ENCODE measurements around the gene NKAIN1.
"Not testable (repeated sequence)": the region's sequence is repeated elsewhere in the genome, so short reads cannot be mapped to it uniquely, and the experiment has no call there.

NKAIN1 gene

DNA sequence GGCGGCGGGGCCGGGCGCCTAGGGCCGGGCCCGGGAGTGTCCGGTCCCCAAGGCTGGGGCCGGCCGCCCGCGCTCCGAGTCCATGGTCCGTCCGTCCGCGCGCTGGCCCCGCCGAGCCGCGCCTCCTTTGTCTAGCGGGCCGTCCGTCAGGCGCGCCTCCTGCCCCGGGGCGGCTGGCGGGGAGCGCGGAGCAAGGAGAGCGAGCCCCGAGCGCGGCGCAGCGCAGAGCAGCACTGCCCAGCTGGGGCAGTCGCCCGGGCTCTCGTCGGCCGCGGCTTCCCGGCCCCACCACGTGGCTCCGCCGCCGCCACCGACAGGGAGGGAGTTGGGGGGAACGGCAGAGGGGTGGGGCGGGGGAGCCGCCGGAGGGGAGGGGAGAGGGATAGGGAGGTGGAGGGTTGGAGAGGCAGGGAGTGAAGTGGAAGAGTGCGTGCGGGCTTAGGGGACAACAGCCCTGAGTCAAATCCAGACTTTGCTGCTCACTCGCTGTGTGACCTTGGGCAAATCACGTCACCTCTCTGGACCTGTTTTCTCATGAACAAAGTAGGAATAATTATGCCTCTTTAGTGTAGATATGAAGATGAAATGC, at the start of gene NKAIN1:
Gene NKAIN1 (minus strand): TSS at position 235 of the 589 bp plus-strand sequence. CDS start 340 bp downstream, outside the sequence.
- DNase-seq: no peak

DNA sequence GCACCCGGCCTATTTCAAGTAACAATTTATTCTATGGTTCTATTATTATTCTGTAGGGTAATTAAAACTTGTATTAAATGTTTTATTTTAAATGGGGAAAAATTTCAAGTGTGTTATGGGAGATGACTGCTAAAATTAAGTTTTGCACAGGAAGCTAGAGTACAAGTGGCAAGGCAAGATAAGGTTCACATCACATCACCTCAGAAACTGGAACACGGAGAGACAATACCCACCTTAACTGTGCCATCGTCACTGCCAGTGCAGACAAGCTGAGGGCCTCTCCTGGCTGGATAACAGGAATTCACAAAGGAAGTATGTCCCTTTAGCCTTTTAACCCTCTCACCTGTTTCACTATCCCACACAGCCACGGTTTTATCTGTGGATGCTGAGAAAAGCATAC, 49.3 kb upstream of the NKAIN1 start:
- DNase-seq: no peak

DNA sequence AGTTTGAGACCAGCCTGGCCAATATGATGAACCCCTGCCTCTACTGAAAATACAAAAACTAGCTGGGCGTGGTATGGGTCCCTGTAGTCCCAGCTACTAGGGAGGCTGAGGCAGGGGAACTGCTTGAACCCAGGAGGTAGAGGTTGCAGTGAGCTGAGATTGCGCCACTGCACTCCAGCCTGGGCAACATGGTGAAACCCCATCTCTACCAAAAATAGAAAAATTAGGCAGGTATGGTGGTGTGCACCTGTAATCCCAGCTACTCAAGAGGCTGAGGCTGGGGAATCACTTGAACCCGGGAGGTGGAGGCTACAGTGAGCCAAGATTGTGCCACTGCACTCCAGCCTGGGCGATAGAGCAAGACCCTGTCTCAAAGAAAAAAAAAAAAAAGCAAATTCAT, 48.1 kb upstream of the NKAIN1 start:
- DNase-seq: not testable (repeated sequence)

DNA sequence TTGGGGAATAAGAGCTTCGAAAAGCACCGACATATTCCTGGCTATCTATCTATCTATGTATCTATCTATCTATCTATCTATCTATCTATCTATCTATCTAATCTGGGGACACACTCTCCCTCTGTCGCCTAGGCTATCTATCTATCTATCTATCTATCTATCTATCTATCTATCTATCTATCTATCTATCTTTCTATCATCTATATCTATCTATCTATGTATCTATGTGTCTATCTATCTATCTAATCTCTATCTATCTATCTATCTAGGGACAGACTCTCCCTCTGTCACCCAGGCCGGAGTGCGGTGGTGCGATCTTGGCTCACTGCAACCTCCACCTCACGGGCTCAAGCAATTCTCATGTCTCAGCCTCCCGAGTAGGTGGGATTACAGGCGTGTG, 42.7 kb upstream of the NKAIN1 start:
- DNase-seq: not testable (repeated sequence)

DNA sequence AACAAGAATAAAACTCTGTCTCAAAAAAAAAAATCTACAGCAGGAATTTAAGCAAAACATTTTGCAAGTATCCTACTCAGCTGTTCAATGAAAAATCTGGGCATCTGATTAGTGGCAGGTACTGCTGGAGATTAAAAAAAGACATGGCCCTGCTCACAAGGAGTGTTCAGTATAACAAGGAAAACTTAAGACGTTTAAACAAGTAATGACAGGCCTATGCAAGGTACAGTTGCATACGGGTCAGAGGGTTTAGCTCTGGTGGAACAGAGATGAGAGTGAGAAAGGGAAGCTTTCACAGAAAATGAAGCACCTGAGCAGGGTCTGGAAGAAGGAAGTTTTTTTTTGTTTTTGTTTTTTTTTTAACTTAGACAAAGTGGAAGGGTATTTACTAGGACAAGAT, 33.9 kb upstream of the NKAIN1 start:
- DNase-seq: no peak

DNA sequence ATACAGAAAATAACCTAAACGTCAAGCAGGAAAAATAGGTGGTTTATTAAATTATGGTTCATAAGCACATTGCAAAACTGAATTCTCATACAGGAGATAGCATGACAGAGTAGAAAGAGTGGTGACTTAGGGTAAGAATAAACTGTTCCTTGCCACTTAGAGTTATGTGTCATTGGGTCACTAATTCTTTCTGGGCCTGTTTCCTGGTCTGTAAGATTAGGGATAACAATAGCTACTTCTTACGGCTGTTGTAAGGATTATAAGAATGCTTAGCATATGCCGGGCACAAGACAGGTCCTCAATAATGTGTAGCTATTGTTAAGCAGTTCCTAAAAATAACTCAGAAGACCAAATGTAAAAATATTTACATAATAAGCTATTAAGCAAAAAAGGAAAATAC, 32.7 kb upstream of the NKAIN1 start:
- no peak for DNase-seq

DNA sequence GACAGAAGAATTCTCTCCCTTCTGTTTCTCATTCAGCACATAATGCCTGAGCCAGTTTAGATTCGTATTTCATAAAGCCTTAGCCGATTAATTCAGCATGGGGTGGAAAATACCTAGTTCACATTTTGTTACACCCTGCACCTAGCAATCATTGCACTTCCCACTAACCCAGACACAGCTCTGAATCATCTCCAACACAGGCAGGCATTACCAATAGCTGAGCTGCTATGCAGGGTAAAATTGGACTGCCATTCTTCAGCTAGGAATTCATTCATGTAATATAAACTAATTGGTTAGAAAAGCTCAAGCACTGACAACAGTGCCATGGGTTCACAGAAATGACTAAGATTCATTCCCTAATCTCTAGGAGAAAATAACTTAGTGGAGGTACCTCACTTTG, 26.9 kb upstream of the NKAIN1 start:
- no peak for DNase-seq

DNA sequence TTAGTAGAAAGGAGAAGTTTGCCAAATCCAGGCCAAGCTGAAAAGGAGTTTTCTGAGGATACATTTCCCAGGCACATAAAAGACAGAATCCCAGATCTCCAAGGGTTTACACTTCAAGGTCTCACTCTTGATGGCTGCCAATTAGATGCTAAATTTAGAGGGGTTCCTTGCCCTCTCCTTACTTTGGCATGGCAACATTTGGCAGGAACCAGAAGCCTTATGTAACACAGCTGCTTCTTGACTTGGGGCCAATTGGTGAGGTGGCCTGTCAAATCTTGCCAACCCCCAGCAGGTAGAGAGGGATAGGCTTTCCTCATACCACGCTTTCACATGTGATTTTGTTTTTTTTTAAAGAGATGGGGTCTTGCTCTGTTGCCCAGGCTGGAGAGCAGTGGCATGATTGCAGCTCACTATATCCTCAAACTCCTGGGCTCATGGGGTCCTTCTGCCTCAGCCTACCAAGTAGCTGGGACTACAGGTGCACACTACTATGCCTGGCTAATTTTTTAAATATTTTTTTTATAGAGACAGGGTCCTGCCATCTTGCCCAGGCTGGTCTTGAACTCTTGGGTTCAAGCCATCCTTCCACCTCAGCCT, 25.2 kb upstream of the NKAIN1 start:
- DNase-seq: no peak

DNA sequence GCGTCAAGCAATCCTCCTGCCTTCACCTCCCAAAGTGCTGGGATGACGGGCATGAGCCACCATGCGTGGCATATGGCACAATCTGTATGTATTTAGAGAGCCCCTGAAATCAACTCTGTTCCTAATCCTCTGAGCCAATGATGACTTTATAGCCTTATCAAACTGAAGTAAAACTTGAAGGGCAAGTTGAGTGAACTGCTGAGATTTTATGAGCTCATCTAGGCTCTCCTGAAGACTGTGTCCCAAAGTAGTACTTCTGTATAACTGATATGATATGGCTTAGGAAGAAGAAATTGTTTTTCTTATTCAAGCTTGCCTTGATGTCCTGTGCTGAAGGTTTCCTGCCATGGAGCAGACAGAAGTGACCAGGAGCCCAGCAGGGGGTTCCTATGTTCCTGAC, 23.7 kb upstream of the NKAIN1 start:
- no peak for DNase-seq

DNA sequence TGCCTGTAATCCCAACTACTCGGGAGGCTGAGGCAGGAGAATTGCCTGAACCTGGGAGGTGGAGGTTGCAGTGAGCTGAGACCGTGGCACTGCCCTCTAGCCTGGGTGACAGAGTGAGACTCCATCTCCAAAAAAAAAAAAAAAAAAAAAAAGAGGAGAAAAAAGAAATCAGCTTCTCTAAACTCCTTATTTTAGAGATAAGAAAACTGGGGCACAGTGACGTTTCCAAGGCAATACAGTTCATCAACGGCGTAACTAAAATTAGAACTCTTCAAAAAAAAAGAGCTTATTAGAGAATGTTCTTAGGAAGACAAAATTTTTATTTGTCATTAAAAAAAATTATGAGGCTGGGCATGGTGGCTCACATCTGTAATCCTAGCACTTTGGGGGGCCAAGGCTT, 22.7 kb upstream of the NKAIN1 start:
- DNase-seq: not testable (repeated sequence)

DNA sequence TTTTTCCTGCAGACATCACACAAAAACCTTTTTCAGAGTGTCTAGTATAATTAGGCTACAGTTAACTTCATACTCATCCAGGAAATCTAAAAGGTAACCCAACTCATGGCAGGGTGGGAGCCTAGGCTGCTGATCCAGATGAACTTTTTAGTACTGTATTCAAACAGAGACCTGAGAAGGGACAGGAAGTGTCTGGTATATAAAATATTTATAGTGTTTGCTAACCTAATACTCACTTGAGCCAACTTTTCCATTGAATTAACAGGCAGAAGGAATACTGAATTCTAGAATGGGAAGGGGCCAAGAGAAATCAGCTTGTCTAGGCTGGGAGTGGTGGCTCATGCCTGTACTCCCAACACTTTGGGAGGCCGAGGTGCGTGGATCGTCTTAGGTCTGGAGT, 22.2 kb upstream of the NKAIN1 start:
- no peak for DNase-seq

DNA sequence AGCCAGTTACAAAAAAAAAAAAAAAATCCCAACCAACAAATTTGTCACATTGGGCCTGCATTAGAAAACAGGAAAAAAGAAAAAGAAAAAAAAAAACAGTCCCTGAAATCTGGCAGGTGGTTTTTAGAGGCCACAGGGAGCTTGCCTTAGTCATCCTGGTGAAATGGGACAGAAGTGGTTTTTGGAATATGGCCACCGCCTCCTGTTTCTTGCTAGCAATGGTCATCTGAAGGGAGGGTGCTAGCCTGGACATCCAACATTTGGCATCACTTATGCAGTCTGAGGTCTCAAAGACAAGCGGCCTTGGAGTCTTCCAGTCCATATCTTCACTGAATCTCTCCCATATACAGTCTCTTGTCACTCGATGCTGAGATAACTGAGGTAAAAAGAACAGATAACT, 20.1 kb upstream of the NKAIN1 start:
- DNase-seq: no peak

DNA sequence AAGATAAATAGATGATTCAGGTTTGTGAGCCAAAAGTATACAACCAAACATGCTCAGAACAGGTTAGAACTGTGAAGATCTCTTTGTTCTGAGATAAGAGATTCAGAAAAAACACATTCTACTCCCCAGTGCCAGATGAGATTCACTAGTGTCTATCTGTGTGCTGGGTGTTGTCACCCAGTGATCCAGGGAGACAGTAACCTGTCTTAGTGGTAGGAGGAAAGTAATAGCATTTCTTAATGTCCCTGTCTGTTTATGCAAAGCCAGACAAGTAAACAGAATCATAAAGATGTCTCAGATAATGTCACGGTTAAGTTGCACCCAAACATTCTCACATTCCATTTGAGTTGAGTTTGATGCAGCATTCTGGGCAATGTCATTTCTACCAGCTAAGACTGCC, 18.9 kb upstream of the NKAIN1 start:
- no peak for DNase-seq

DNA sequence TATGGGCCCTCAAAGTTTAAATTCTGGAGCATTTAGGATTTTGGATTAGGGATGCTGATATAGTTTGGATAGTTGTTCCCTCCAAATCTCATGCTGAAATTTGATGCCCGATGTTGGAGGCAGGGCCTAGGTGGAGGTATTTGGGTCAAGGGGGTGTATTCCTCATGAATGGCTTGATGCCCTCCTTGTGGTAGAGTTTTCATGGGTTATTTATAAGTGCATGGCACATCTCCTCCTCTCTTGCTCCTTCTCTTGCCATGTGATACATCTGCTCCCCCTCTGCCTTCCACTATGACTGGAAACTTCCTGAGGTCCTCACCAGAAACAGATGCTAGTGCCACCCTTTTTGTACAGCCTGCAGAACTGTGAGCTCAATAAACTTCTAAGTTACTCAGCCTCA, 17.5 kb upstream of the NKAIN1 start:
- DNase-seq: no peak

DNA sequence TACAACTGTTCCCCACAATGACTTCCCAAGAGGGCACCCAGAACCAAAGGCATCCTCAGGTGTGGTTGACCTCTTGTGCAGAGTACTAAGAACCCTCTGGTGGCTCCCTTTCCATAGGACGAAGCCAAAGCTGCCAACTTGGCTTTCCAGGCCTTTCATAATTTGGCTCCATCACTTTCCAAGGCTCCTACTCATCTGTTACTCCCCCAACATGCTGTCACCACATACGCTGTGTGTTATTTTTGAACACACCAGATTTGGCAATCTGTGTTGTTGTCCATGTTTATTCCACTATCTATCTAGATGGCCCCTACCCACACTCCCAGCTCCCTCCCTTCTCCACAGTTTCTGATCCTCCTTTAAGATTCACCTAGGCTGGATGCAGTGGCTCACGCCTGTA, 10.2 kb upstream of the NKAIN1 start:
- no peak for DNase-seq

DNA sequence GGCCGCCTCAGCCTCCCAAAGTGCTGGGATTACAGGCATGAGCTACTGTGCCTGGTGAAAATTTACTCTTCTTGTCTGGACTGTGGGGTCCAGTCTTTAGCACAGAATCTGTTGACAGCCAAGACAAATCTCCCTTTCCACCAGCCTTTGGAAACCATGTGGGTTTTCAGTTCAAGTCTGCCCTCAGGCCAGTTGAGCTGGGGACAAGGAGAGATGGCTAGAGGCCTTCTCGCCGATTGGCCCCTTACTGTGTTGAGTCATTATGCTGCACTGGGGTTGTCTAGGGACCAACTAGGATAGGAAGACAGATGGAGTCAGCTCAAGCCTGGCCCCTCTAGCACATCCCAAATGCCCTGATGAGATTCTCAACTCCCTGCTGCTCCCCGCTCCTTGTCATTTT, 8.6 kb upstream of the NKAIN1 start:
- DNase-seq: no peak

DNA sequence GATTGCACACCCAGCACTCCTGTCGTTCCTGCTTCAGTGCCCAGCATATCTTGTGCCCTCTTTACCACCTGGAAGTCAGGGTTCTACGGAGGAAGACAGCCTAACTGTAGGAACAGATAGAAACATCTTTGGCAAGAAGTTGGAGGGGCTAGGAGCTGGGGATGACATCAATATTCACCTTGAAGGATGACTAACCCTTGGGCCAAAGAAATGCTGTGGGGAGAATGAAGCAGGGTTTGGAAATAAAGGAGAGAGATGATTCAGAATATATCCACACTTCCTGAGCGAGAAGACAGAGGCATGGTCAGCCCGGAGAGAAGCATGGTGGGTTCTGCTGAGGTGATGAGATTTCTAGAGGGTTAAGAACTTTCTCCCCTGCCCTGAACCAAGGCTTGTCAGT, 4.6 kb upstream of the NKAIN1 start:
- no peak for DNase-seq

DNA sequence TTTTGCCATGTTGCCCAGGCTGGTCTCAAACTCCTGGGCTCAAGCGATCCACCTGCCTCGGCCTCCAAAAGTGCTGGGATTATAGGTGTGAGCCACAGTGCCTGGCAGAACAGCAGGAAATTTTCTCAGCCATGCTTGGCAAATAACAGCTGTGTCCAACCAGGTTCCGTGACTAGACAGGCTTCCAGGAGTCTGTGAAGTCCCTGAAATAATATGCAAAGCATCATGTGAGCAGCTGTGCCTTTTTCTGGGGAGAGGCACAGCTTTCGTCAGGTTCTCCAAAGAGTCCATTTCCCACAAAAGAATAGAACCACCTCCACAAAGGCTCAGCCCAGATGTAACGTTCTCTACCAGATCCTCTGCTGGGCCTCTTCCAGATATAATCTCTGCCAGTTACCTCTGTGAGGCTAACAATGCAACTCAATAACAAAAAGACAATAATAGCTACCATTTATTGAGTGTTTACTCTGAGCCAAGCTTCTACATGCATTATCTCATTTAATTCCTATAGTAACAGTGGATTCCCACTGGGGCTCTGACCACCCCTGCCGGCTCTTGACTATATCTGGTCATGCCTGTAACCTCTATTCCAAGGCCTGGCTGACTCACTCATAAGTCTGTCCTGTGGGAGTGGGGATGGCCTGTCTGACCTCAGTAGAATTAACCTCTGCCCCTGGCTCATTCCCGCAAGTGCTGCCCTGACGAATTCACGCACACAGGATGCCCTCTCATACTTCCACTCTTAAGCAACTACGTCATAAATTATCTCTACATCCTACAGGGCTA, 4.0 kb upstream of the NKAIN1 start:
- DNase-seq: no peak

DNA sequence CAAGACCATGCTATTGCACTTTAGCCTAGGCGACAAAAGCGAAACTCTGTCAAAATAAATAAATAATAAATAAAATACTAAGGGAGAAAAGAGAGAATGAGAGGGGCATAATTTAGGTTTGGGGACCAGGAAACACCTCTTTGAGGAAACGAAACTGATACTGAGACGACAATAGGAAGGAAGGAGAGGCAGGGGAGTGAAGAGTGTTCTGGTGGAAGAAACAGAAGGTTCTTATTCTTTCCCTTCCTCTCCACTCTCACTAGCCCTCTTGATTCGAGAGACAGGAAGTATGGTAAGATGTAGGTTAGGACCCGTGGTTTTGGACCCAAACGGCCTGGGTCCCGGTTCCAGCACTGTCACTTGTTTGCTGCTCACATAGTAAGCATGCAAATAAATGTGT, 1.6 kb upstream of the NKAIN1 start:
- no peak for DNase-seq

DNA sequence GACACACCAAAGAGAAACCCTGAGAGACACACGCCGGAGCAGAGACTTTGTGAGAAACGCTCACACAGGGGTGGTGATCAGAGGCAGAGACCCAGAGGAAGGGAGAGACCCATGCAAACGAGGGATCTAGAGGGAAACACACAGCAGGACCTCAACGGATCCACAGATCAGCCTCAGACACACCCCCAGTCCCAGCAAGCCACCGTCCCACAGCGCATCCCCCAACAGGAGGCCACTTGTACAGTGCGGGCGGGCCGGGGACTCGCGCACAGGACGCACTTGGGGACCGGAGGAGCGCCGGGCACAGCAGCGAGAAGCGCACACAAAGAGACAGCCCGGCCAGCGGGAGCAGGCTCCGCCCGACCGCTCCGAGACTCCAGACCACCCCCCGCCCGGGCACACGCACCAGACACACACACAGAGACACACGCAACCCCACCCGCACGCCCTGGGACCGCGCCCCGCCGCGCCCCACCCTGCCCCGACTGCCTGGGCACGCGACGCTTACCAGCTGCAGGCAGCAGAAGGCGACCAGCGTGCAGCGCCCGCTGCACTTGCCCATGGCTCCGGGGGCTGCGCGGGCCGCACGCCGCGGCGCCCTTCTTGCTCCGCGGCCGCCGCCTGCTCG, 587 bp downstream of the NKAIN1 start:
- DNase-seq: no peak

DNA sequence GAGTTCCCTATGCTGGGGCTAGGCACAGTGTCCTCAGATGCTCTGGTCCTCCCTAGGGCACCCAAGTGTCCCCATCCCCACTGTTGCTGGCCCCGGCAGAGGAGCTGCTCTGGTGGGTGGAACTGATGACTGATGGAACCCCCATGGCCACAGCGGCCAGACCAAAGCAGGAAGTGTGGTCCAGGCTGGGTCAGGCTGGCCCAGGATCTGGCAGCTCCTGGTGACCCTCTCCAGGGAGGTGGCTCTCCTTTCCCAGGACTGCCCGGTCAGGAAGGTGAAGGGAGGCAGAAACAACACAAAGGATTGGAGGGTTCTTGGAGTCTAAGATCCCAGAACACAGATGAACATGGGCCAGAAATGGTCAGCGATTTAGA, 1.1 kb downstream of the NKAIN1 start:
- no peak for DNase-seq

DNA sequence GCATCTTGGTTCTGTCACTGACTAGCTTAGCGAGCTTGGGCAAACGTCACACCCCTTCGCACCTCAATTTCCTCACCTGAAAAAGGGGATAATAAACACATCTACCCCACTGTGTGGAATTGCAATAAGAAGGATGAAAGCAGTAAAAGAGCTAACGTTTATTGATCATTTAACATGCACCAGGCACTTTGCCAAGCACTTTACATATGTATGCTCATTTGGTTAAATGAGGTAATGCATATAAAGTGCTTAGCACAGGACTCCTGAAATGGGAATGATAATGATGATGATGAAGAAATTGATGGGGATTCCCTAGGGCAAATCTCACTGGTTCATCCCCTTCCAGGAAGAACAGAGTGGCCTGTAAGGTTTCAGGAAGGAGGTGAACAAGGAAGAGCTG, 4.8 kb downstream of the NKAIN1 start:
- no peak for DNase-seq

DNA sequence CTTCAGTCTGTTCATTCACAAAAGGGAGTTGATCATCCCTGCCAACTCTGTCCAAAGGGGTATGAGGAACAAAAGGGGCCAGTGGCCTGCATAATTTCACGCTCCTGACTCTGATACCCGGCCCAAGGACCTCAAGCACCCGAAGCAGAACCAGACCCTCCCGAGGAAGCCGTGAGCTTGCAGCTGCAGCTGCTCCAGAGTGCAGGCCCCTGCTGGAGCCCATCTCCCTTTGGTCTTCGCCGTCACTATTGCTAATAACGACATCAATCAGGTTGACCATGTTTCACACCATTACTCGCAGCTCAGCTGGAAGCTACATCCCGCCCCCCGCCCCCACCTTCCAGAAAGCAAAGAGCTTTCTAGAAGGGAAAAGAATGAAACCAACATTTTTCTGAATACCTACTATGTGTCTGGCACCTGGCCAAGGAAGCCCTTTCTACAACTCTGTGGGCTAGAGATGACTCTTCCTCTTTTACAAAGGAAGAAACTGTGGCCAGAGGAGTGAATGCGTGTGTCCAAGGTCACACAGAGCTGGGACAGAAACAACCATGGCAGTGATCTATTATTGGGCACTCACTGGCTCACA, 5.5 kb downstream of the NKAIN1 start:
- no peak for DNase-seq

DNA sequence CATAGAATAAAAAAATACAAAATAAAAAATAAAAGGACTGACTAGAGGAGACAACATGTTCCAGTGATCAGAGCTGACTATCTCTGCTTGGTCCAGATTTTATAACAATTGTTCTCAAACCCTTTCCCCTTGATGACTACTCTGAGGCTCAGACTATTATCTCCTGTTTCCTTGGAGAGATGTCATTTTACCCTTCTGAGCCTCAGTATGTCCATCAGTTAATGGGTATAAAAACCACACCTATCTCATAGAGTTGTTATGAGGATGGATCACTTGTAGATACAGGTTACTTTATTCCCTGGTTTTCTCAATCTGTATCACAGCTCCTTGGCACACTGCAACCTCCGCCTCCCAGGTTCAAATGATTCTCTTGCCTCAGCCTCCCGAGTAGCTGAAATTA, 7.0 kb downstream of the NKAIN1 start:
- no peak for DNase-seq
